Naive thymus-derived CD4-positive, alpha-beta T cell (primary cell): ENCODE data around the gene COMMD8. TPM values are rescaled to one million over a fixed set of nuclear protein-coding genes. Genes with fewer than 3 reads are reported as not detected.
A peak's percentile ranks its signal among the peaks of the same experiment; 100 is the strongest.

Source experiments
- ATAC-seq: fragments of 150-1000 bp; cut with Tn5 transposase; 2 replicates; pipeline ENCODE4 v1.10.0; 2021; ENCODE audit warnings: mild to moderate bottlenecking, moderate library complexity
- CTCF ChIA-PET: fragments of 350-600 bp; sonication (Branson Sonifier 250); formaldehyde crosslinking; loops from one replicate; lab custom pipeline; 2021; ENCODE audit warnings: antibody characterized with exemption; lab: Charles Lee
- POLR2A ChIA-PET: fragments of 350-600 bp; sonication (Branson Sonifier 250); formaldehyde crosslinking; loops from one replicate; lab custom pipeline; 2021; ENCODE audit warnings: antibody characterized with exemption, inconsistent platforms; lab: Charles Lee
- DNase-seq, 9 donors: peaks; one replicate each; pipeline versions ENCODE4 v3.0.0 to v3.0.0-alpha.2; 2020 to 2022; ENCODE audit warnings: mixed read lengths in 1 of 9
- H3K27ac ChIP-seq: one replicate; pipeline ENCODE4 v1.7.0; 2013; ENCODE audit warnings: mild to moderate bottlenecking, low read depth, low read length, moderate library complexity
- H3K27me3 ChIP-seq, 2 donors: one replicate each; pipeline ENCODE4 v1.7.0; 2013; ENCODE audit warnings: low read length in 2 of 2, mild to moderate bottlenecking in 2 of 2, moderate library complexity in 2 of 2; ENCODE audit not compliant: control insufficient read depth in 2 of 2, insufficient read depth in 2 of 2
- H3K36me3 ChIP-seq, 3 experiments: 1 replicate in 2 of 3; 2 replicates in 1 of 3; pipeline ENCODE4 v1.7.0; 2013; ENCODE audit warnings: low read length in 3 of 3, mild to moderate bottlenecking in 3 of 3, moderate library complexity in 1 of 3; ENCODE audit not compliant: insufficient read depth in 3 of 3, control insufficient read depth in 2 of 3
- H3K4me1 ChIP-seq, 2 donors: one replicate each; pipeline ENCODE4 v1.7.0; 2013; ENCODE audit warnings: low read length in 2 of 2, mild to moderate bottlenecking in 2 of 2, moderate library complexity in 1 of 2; ENCODE audit not compliant: control insufficient read depth in 2 of 2, insufficient read depth in 2 of 2
- H3K4me3 ChIP-seq: 2 replicates; pipeline ENCODE4 v1.7.0; 2013; ENCODE audit warnings: mild to moderate bottlenecking, low read length
- H3K9me3 ChIP-seq, 3 experiments: 1 replicate in 2 of 3; 2 replicates in 1 of 3; pipeline ENCODE4 v1.7.0; 2013; ENCODE audit warnings: low read length in 3 of 3; ENCODE audit not compliant: control insufficient read depth in 2 of 3
- H3K27ac Mint-ChIP-seq, 9 donors: one replicate each; pipeline ENCODE4 v1.8.0; 2020 to 2022; ENCODE audit warnings: mixed read lengths in 9 of 9, mild to moderate bottlenecking in 8 of 9, moderate library complexity in 5 of 9, inconsistent platforms in 2 of 9
- H3K27me3 Mint-ChIP-seq, 5 donors: one replicate each; pipeline ENCODE4 v1.8.0; 2021 to 2022; ENCODE audit warnings: mixed read lengths in 5 of 5, mild to moderate bottlenecking in 1 of 5
- H3K36me3 Mint-ChIP-seq, 5 donors: one replicate each; pipeline ENCODE4 v1.8.0; 2020 to 2022; ENCODE audit warnings: mixed read lengths in 5 of 5, mild to moderate bottlenecking in 3 of 5, inconsistent platforms in 1 of 5
- H3K4me1 Mint-ChIP-seq, 7 donors: one replicate each; pipeline ENCODE4 v1.8.0; 2020 to 2022; ENCODE audit warnings: mixed read lengths in 7 of 7, mild to moderate bottlenecking in 3 of 7, inconsistent platforms in 1 of 7
- H3K4me3 Mint-ChIP-seq, 10 donors: one replicate each; pipeline ENCODE4 v1.8.0; 2020 to 2022; ENCODE audit warnings: mild to moderate bottlenecking in 10 of 10, mixed read lengths in 10 of 10, moderate library complexity in 6 of 10, inconsistent platforms in 2 of 10
- H3K9me3 Mint-ChIP-seq, 11 donors: one replicate each; pipeline ENCODE4 v1.8.0; 2020 to 2022; ENCODE audit warnings: mixed read lengths in 11 of 11, mild to moderate bottlenecking in 4 of 11, inconsistent platforms in 1 of 11, moderate library complexity in 1 of 11
- intact Hi-C, 2 donors: fragments of 100-400 bp; cut with micrococcal nuclease; formaldehyde crosslinking; loops; one replicate each; pipeline ENCODE4 v1.15.1; 2023
- polyA plus RNA-seq, 2 donors: library from polyadenylated mRNA; unstranded; fragments of 300-500 nt; fragmentation: Illumina TruSeq; gene quantifications; one replicate each; pipeline ENCODE4 v1.2.3, GENCODE V29; 2021
- total RNA-seq, 6 experiments: library from RNA in 5 of 6; stranded (reverse) in 5 of 6; gene quantifications; 1 replicate in 5 of 6; 2 replicates in 1 of 6; pipeline ENCODE4 v1.2.3 and lab custom pipeline; 2021 to 2026

Gene COMMD8
- total RNA-seq (10 to 100 TPM in 4 of 5 experiments, 1 to 10 TPM in 1; 8.4 to 19.3 (median 16.7) TPM), polyA plus RNA-seq (10 to 100 TPM; 32.2 to 48.5 TPM), total RNA-seq (lab: John Stamatoyannopoulos, UW) (5.0 reads per million, percentile 24 among the genes with 10 or more reads in this experiment)

- H3K27me3 Mint-ChIP-seq = no peaks in the 10 kb centered on the region
- peak within 1 kb of the TSS; percentile 76 to 97 (median 95) for H3K27ac Mint-ChIP-seq
- H3K4me1 Mint-ChIP-seq = peaks cover 20 to 48% (median 38%) of the 10 kb centered on the region in 7 donors
- ATAC-seq = peak; percentile 93
- H3K36me3 ChIP-seq = peaks cover 0 to 7% (median 0%) of the 10 kb centered on the region in 3 experiments
- POLR2A ChIA-PET = interaction anchor here (0.7 to 3.5 kb wide), 4 partner anchors 10 to 26 kb away, joined by 3 to 28 read pairs (median 4); partner anchors contain the start of gene ATP10D
- H3K4me3 Mint-ChIP-seq = peak within 1 kb of the TSS; percentile 77 to 93 (median 90)
- no peaks in the 10 kb centered on the region for H3K9me3 Mint-ChIP-seq
- CTCF ChIA-PET = interaction anchor here (0.6 to 1.0 kb wide), 4 partner anchors 22 to 106 kb away, joined by 3 read pairs; partner anchors contain the start of gene ATP10D
- DNase-seq = peak; percentile 91 to 97 (median 95)
- H3K9me3 ChIP-seq = no peaks in the 10 kb centered on the region
- H3K27ac ChIP-seq = peak within 1 kb of the TSS; percentile 74
- peaks cover 0 to 13% (median 3%) of the 10 kb centered on the region in 5 donors for H3K36me3 Mint-ChIP-seq
- intact Hi-C loops = loop anchor here (1.0 to 10.0 kb wide), 13 partner anchors 9 to 1367 kb away; partner anchors contain the start of genes ATP10D (in 2 of the 2), NFXL1 (in 2 of the 2), SLAIN2 (in 2 of the 2) and FRYL (in 1 of the 2)
- H3K4me3 ChIP-seq = peak within 1 kb of the TSS; percentile 82
- H3K27me3 ChIP-seq = no peaks in the 10 kb centered on the region
- H3K4me1 ChIP-seq = peaks cover 9 to 17% of the 10 kb centered on the region in 2 donors
Measured at GRCh38 chr4:47463235-47463956, at the start of gene COMMD8. TSS of gene COMMD8 (minus strand) at chr4:47463702. CDS start at chr4:47463651, 51 bp downstream.

- CTCF ChIA-PET = interaction anchor here (1.6 kb wide), 1 partner anchor 9 kb away, joined by 3 read pairs; no protein-coding TSS in a partner anchor
- Mint-ChIP-seq H3K27me3 (peaks cover 0 to 13% (median 0%) of the 10 kb centered on the region in 5 donors), H3K4me1 (peaks cover 0 to 15% (median 7%) of the 10 kb centered on the region in 7 donors), H3K36me3 (peaks cover 0 to 17% (median 3%) of the 10 kb centered on the region in 5 donors), H3K9me3 (no peaks in the 10 kb centered on the region), H3K27ac (no peak overlapping the region), H3K4me3 (no peak overlapping the region)
- ATAC-seq (peak; percentile 87), DNase-seq (no peak)
- POLR2A ChIA-PET = no interaction called here
- intact Hi-C loops = loop anchor here in 1 of 2 donors (1.0 kb wide), 1 partner anchor 54 kb away; no protein-coding TSS in a partner anchor
- Histone ChIP-seq H3K27ac (no peak overlapping the region), H3K4me1 (peaks cover 0 to 9% of the 10 kb centered on the region in 2 donors), H3K9me3 (no peaks in the 10 kb centered on the region), H3K27me3 (no peaks in the 10 kb centered on the region), H3K36me3 (no peaks in the 10 kb centered on the region), H3K4me3 (no peak overlapping the region)
Measured at GRCh38 chr4:47510506-47511143, 47.1 kb upstream of the COMMD8 start.

- Histone ChIP-seq H3K4me3 (no peak overlapping the region), H3K27me3 (no peaks in the 10 kb centered on the region), H3K27ac (no peak overlapping the region), H3K36me3 (no peaks in the 10 kb centered on the region), H3K4me1 (peaks cover 0 to 5% of the 10 kb centered on the region in 2 donors), H3K9me3 (no peaks in the 10 kb centered on the region)
- Mint-ChIP-seq H3K4me1 (peaks cover 0 to 5% (median 1%) of the 10 kb centered on the region in 7 donors), H3K27ac (no peak overlapping the region), H3K9me3 (no peaks in the 10 kb centered on the region), H3K4me3 (no peak overlapping the region), H3K27me3 (peaks cover 0 to 13% (median 0%) of the 10 kb centered on the region in 5 donors), H3K36me3 (no peaks in the 10 kb centered on the region)
- intact Hi-C loops = no loop called here
- ChIA-PET POLR2A (no interaction called here), CTCF (no interaction called here)
- ATAC-seq (no peak), DNase-seq (no peak)
Measured at GRCh38 chr4:47505666-47506065, 42.2 kb upstream of the COMMD8 start.

- Mint-ChIP-seq H3K4me1 (no peaks in the 10 kb centered on the region), H3K27me3 (peaks cover 0 to 13% (median 0%) of the 10 kb centered on the region in 5 donors), H3K4me3 (no peak overlapping the region), H3K27ac (no peak overlapping the region), H3K36me3 (no peaks in the 10 kb centered on the region), H3K9me3 (no peaks in the 10 kb centered on the region)
- no peak for DNase-seq
- Histone ChIP-seq H3K9me3 (no peaks in the 10 kb centered on the region), H3K27ac (no peak overlapping the region), H3K4me3 (no peak overlapping the region), H3K36me3 (no peaks in the 10 kb centered on the region), H3K27me3 (no peaks in the 10 kb centered on the region), H3K4me1 (no peaks in the 10 kb centered on the region)
- ChIA-PET CTCF (no interaction called here), POLR2A (no interaction called here)
- intact Hi-C loops = no loop called here
- no peak for ATAC-seq
Measured at GRCh38 chr4:47505147-47505546, 41.6 kb upstream of the COMMD8 start.

- no peaks in the 10 kb centered on the region for H3K36me3 ChIP-seq
- no peak for ATAC-seq
- no peaks in the 10 kb centered on the region for H3K9me3 Mint-ChIP-seq
- H3K27me3 ChIP-seq = no peaks in the 10 kb centered on the region
- no peak overlapping the region for H3K27ac ChIP-seq
- no peaks in the 10 kb centered on the region for H3K27me3 Mint-ChIP-seq
- no peaks in the 10 kb centered on the region for H3K4me1 Mint-ChIP-seq
- H3K36me3 Mint-ChIP-seq = no peaks in the 10 kb centered on the region
- H3K27ac Mint-ChIP-seq = no peak overlapping the region
- H3K4me3 Mint-ChIP-seq = no peak overlapping the region
- H3K4me1 ChIP-seq = no peaks in the 10 kb centered on the region
- no peaks in the 10 kb centered on the region for H3K9me3 ChIP-seq
- DNase-seq = no peak
- intact Hi-C loops = no loop called here
- H3K4me3 ChIP-seq = no peak overlapping the region
- ChIA-PET POLR2A (no interaction called here), CTCF (no interaction called here)
Measured at GRCh38 chr4:47500776-47501175, 37.3 kb upstream of the COMMD8 start.

- no peaks in the 10 kb centered on the region for H3K9me3 ChIP-seq
- Mint-ChIP-seq H3K36me3 (no peaks in the 10 kb centered on the region), H3K9me3 (no peaks in the 10 kb centered on the region), H3K4me1 (no peaks in the 10 kb centered on the region), H3K4me3 (no peak overlapping the region), H3K27me3 (no peaks in the 10 kb centered on the region), H3K27ac (no peak overlapping the region)
- intact Hi-C loops = no loop called here
- H3K4me3 ChIP-seq = no peak overlapping the region
- CTCF ChIA-PET = no interaction called here
- H3K4me1 ChIP-seq = no peaks in the 10 kb centered on the region
- no peaks in the 10 kb centered on the region for H3K27me3 ChIP-seq
- DNase-seq = no peak
- POLR2A ChIA-PET = no interaction called here
- H3K27ac ChIP-seq = no peak overlapping the region
- no peaks in the 10 kb centered on the region for H3K36me3 ChIP-seq
- ATAC-seq = no peak
Measured at GRCh38 chr4:47499700-47500099, 36.2 kb upstream of the COMMD8 start.
